RPMI8226 (cell line): ENCODE results near the gene TBK1.

Experiments
- DNase-seq: peaks from one replicate; pipeline ENCODE4 v3.0.0-alpha.2; 2015

Gene TBK1

DNA sequence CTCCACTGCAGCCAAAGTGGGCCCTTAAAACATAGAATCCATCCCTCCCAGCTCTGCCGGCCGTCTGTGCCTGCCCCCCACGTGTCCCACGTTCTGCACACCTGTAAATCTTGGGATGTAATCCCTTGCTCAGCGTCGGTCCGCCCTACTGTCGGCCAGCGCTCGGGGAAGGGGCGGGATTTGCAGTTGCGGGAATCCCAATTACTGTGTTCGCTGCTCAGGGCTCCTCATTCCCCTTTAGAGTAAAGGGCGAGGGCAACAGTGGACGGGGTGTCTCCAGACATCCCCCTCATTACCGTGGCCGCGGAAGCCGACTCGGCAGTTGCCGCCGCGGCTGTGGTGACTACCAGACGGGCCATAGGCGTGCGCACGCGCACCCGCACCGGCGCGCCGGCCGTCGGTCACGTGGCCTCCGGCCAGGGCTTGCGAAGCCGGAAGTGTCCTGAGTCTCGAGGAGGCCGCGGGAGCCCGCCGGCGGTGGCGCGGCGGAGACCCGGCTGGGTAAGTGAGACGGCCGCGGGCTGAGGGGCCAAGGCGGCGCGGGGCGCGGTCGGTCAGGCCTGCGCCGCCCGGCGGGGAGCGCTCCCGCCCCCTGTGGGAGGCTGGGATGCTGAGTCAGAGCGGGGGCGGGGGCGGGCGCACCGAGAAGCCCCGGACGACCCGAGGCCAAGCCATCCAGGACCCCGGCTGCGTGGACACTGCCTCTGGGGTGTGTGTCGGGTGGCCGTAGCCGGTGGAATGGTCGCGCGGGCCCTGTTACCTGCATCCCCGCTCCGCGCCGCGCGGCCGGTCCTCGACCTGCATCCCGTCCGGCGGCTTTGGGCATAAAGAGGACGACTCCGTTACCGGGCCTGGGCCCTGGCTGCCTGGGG, at the start of gene TBK1:
Gene TBK1, plus strand, starts transcription at position 434 of the 872 bp plus-strand sequence. CDS start 3,751 bp downstream, outside the sequence.
- DNase-seq, result peak; percentile 91

DNA sequence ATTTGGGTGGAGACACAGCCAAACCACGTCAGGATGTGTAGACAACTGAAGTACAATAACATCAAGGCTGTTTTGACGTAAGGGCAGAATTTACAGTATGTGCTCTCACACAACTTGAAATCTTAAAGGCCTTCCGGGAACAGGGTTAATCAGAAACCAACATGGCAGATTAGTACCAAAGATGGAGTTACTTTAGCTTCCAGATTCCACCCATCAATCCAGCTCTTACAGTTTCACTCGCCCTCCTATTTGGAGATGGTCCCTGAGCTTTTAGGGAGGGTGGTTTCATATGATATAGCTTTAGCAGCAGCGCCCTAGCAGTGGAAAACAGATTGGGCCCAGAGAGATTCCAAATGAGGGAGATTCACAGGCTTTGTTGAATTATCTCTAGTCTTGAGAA, 49.7 kb upstream of the TBK1 start:
- no peak for DNase-seq

DNA sequence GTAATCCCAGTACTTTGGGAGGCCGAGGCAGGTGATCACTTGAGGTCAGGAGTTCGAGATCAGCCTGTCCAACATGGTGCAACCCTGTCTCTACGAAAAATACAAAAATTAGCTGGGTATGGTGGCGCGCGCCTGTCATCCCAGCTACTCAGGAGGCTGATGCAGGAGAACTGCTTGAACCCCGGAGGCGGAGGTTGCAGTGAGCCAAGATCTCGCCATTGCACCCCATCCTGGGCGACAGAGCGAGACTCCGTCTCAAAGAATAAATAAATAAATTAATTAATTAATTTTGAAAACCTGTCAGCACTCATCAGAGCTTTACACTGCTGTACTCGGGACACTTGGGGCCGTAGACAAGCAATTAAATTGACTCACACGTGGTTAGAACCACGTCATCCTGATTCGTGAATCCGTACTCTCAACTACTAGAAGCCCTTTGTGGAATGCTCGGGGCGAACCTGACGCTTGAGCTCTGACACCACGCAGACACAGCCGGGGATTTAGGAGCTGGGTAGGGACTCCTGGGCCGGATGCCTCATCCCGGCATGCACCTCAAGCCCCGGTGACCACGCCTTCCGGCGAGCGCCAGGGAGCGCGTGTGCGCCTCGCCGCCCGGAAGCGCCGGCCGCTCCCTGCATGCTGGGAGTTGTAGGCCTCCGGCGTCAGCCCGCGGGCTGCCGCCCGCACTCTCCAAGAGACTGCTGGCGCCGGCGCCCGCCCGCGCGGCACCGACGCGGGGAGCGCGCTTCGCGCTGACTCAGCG, 48.0 kb upstream of the TBK1 start, which contains the start of gene XPOT:
Gene XPOT, plus strand, starts transcription at position 686 of the 763 bp plus-strand sequence. CDS start 5,644 bp downstream, outside the sequence.
- peak; percentile 98 for DNase-seq

DNA sequence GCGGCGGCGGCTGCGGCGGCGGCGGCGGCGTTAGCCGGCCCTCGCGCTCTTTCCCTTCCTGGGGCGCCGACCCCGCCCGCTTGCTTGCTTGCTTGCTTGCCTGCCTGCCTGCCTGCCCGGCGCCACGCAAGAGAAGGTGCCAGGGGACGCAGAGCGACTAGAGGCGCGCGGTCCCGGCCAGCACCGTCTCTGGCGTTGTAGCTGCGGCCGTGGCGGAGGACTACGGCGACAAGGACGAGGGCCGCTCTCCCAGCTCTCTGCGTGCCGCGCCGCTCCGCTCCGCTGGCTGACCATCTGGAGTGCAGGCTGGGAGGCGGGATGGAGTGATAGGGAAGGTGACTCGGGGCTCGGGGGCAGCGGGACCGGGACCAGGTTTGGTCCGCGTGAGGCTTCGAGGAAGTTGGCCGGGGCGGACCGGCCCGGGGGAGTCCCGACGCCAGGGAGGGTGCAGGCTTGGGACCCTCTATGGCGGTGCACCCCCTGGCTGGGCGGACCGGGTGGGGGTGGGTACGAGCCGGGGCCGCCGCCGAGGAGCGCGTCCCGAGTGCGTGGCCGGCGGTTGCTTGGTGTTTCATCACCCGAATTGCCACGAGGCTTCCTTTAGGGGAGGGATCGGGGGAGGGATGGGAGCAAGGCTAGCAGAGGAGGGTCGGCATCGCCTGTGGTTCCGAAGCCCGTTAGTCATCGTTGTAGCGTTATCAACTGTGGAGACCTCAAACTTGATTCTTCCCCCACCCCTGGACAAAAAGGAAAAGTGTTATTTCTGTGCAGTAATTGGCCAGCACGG, 47.3 kb upstream of the TBK1 start:
- DNase-seq, result peak; percentile 68

DNA sequence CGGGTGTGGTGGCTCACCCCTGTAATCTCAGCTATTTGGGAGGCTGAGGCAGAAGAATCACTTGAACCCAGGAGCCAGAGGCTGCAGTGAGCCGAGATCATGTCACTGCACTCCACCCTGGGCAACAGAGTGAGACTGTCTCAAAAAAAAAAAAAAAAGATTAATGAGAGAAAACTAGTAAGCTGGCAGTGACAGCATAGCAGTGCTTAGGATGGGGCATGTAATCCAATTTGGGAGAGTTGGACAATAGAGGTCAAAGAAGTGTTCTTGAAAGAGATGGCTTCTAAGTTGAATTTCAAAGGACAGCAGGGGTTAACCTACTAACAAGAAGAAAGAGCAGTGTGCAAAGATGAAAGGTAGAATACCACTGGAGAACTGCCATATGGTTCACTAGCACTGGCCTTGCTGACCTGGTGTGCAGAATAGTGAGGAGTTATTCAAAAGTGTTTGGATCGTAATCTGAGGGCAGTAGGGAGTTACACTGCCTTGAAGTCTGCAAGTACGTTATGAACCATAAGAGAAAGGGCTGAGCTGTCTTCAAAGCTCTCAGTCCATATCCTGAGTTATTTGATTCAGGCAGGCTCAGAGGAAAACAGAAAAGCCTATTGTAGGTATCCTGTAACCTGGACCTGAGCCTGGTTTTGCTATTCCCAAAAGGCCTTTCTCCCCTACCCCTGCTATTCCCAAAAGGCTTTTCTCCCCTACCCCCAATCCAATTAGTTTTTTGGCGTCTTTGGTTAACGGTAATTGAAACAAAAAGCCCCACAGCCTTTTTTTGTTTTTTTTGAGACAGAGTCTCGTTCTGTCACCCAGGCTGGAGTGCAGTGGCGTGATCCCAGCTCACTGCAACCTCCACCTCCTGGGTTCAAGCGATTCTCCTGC, 44.3 kb upstream of the TBK1 start:
- DNase-seq, result no peak

DNA sequence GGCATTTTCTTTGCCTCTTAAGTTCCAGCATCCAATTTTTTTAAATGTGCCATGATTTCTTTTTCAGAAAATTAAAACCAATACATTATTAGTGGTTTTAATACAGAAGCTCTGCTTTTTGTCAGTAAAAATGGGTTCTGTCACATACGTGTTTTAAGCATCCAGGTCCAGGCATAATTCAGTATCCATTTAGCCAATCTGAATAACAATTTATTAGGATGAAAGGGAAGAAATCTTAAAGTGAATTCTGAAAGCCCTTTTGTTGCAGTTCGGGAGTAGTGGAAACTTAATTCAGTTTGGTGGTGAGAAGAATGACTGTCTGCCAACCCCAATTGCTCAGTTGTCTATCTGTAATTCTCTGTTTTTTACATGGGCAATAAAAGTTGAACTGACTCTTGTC, 40.5 kb upstream of the TBK1 start:
- no peak for DNase-seq

DNA sequence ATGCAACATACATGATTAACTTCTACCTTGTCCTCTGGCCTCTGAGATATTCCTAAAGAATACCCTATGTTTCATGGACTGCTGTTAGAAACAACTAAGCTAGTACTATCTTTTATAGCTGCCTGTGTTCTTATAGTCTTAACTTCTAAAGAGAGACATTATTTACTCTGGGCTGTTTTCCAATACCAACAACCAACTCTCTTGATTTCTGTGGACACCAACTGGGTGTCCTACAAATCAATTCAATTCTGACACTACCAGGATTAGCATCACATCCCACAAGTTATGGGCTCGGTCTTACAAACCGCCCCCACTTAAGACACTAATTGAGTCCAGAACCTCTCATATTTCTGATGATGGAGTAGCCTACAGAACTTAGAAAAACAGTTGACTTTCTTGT, 39.5 kb upstream of the TBK1 start:
- no peak for DNase-seq

DNA sequence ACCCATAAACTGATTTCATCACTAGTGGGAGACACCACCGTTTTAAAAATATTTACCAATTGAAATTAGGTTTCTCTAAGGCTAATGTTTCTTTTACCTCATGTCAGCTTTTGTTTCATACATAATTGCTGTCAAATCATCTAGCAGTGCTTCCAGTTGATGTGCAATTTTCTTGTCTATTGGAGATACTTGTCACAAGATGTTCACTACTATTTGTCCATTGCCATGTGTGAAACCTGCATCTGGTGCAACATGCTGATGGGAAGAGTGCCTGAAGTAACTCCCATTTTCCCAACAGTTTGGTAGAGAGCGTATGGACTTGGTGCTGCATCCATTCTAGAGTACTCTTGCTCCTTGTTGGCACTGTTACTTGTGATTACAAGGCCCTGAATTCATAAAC, 38.0 kb upstream of the TBK1 start:
- DNase-seq, result no peak

DNA sequence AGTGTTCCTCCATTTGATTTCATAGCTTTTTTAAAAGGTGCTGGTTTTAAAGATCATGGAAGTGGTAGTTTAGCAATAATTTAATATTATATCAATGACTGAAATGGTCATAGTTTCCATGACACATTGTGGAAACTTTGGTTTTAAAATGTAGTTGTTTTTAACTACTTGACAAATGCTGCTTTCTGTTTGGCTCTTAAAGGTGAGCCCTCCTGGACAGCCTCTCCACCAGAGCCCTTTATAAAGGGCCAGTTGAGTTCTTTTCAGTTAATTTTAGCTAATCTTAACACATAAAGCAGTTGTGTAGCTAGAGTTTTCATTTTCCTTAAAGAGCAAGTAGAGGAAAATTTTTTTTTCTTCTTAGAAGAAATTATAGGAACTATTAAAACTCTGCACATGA, 33.7 kb upstream of the TBK1 start:
- no peak for DNase-seq

DNA sequence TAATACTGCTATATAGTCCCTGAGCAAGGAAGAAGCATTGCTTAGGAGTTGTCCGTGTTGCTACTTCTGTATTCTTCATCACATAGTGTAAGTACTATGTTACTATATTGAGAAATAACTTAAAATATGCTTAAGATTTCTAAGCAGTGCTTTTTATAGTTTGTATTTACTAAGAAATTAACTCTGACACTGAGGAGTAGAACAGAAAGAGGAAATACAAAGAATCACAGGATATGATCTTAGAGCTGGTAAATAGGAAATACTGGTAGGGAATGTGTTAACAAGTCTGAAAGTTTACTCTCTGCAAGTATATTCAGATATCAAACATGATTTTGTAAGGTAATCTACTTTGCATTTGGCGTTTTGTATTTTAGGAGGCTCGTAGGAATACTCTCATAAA, 32.2 kb upstream of the TBK1 start:
- no peak for DNase-seq

DNA sequence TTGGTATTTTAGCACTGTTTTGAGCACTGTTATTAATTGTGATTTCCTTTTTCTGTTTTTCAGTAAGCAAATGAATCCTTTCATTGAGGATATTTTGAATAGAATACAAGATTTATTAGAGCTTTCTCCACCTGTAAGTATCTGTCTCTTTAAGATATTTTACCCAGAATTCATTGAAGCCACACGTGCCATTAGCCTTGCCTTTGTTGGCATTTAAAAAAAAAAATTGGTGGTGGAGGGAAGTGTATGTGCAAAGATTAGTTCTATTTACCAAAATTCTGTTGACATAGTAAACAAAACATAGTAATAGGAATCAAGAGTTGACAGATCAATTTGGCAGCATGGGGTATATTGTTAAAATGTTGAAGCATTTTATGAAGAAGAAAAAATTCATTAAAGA, 23.9 kb upstream of the TBK1 start:
- no peak for DNase-seq

DNA sequence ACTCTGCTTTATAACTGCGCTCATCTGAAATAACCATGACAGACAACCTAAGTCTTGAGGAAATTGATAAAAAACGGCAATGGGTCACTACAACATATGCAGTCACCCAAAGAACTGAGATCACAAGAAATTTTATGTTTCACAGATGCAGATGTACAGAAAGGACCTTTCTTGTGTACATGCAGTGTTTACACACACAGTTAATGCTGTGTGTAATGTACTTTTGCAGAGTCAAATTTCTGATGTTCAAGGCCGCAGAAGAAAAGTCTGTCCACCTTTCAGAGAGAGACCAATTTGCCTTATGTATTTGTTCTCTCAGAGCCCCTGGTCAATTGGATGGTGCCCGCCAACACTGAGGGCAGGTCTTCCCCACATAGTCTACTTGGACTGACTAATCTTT, 23.0 kb upstream of the TBK1 start:
- DNase-seq, result no peak

DNA sequence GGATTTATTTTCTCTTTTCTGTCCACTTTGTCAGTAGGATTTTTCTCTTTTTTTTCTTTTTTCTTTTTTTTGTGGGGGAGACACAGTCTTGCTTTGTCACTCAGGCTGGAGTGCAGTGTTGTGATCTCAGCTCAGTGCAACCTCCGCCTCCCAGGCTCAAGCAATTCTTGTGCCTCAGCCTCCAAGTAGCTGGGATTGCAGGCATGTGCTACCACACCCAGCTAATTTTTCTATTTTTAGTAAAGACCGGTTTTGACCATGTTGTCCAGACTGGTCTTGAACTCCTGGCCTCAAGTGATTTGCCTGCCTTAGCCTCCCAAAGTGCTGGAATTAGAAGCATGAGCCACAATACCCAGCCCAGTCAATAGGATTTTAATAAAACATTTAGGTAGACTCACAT, 21.0 kb upstream of the TBK1 start:
- DNase-seq, result no peak

DNA sequence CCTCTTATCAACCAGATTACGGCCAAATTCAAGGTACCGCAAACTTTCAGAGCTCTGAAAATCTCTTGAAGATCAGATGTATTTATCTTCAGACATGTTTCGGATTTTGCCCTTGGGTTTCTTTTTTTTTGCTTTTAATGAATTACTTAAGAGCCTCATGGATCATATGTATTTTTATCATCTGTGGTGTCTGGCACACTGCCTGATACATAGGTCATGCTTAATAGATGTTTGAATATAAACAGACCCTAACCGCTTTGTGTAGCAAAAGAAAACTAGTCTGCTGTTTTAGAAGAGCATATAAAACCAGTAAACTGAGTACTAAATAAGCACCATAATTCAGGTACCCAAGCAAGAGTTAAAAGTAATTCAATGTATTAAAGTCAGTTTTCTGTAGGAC, 20.1 kb upstream of the TBK1 start:
- DNase-seq, result no peak

DNA sequence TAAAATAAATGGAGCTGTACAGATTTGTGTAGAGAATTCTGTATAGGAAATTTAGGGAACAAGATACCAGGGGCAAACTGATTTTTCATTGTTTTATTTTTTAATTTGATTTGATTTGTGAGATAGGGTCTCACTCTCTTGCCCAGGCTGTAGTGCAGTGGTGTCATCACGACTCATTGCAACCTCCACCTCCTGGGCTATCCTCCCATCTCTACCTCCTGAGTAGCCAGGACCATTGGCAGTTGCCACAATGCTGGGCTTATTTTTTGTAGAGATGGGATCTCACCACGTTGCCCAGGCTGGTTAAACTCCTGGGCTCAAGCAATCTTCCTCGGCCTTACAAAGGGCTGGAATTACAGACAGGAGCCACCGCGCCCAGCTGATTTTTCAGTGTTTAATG, 18.0 kb upstream of the TBK1 start:
- DNase-seq, result no peak

DNA sequence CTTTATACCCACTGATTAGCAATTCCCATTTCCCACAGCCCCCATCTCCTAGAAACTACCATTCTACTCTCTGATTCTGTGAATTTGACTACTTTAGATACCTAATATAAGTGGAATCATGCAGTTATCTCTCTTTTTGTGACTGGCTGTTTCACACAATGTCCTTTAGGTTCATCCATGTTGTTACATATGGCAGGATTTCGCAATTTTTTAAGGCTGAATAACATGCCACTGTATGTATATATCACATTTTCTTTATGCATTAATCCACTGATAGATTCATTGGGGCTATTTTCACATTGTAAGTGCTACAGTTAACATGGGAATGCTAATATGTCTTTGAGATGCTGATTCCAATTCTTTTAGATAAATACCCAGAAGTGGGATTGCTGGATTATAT, 11.8 kb upstream of the TBK1 start:
- no peak for DNase-seq

DNA sequence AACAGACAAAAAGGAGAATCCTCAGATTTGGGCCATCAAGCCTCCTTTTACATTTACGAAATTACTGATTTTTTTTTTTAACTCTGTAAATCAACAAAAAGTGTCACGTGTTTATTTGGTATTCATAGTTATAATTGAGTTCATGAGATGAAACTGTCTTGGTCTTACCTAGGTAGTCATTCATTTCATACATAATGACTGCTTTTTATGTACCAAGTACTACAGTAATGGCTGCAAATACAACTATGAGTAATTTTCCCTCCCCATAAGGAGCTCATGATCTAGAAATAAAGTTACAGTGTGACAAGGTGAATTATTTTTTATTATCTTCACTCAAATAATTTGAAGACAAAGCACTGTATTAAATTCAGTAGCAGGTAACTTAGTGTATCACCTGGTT, 6.4 kb upstream of the TBK1 start:
- no peak for DNase-seq

DNA sequence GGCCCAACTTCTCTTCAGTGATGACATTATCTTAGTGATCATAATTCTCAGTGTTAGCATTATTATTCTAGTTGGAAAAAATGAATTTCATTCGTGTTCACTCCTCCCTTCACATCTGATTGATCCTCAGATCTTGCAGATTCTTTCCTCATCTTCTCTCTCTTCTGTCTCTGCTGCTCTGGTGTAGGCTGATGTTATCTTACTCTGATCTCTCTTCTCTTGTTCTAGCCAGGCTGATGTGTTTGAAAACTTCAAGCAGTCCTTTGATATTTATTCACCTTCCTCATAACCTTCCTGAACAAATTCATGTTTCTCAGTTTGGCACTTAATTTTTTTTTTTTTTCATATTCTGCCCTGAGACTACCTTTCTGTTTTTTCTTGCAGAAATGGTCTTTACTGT, 5.6 kb upstream of the TBK1 start:
- no peak for DNase-seq

DNA sequence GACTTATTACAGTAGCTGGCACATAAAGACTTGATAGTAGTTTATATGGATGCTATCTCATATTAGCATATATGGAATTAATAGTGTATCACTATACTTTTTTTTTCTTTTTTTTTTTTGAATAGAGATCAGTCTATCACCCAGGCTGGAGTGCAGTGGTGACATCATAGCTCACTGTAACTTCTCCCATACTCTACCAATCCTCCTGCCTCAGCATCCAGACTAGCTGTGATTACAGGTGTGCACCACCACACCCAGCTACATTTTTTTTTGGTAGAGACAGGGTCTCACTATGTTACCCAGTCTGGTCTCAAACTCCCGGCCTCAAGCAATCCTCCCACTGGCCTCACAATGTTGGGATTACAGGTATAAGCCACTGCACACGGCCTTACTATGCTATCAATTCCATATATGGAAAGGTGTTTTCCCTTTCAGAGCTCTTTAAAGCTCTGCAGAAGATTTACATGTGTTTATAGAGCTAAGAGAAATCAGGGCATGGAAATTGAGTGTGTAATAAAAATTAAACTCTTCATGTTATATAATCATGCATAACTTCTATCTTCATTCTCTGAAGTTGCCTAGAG, 1.8 kb upstream of the TBK1 start:
- DNase-seq, result no peak

DNA sequence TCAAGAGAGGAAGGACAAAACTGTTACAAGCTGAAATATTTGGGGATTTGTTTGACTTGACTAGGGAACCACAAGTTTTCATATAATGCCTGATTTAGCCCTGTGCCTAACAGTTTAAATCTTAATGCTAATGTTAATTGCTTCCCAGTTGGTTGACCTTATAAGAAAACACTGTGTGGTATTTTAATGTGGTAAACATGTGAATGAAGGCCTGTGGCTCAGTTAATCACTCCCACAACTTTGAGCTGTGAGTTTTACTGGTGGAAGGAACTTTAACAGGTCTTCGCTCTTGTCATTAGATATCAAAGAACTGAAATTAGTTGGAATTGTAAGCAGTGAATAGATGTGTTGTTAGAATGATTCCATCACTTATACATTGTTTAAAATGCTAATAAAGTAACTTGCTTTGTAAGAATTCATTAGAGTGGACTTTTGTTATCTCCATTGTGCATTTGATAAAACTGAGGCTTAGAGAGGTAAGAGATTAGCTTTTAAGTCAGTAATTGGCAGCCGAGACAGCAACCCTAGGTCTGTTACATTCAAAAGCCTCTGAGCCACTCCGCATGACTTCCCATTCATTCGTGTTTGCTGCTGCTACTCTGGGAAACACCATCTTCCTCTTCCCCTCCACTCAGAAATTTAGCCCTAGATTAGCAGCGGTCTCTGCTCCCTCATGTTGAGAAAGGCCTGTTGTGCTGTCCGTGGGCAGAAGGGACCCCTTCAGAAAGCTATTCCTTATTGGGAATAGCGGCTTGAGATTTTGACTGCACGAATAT, 1.0 kb upstream of the TBK1 start:
- peak; percentile 47 for DNase-seq
